ENCODE measurements around the gene ANKFN1. TPM values are rescaled to one million over a fixed set of nuclear protein-coding genes. Genes with fewer than 3 reads are reported as not detected.

Gene ANKFN1
- total and polyA plus RNA-seq, 10 of the 15 experiments (the other 5 are each of a cell fraction or from before 2014, with no cell fraction given), result 0.19 TPM; not detected in 9

GRCh38 chr17:56291226-56291805, 138.0 kb downstream of the ANKFN1 start:
- Histone ChIP-seq H3K9ac (ENCODE audit: control insufficient read depth, insufficient read depth, low read length) (no peak overlapping the region), H3K4me1 (ENCODE audit: control insufficient read depth, insufficient read depth, low read length) (no peaks in the 10 kb centered on the region), H3K79me2 (ENCODE audit: control insufficient read depth, insufficient read depth, low read length) (no peaks in the 10 kb centered on the region), H3K4me2 (ENCODE audit: control insufficient read depth, insufficient read depth) (no peak overlapping the region), H4K20me1 (ENCODE audit: control insufficient read depth, insufficient read depth) (no peaks in the 10 kb centered on the region), H3K4me3 (no peak overlapping the region), H3K36me3 (ENCODE audit: control insufficient read depth in 2 of 2, insufficient read depth in 2 of 2, low read length in 1 of 2) (no peaks in the 10 kb centered on the region), H3K27me3 (replicated peaks in 1 of 2; ENCODE audit: control insufficient read depth in 2 of 2, insufficient read depth in 2 of 2, low read length in 1 of 2) (no peaks in the 10 kb centered on the region), H3K27ac (ENCODE audit: control insufficient read depth, insufficient read depth) (no peak overlapping the region), H3K9me3 (replicated peaks; ENCODE audit: control insufficient read depth, insufficient read depth, low read length) (no peaks in the 10 kb centered on the region), H2AFZ (ENCODE audit: control insufficient read depth, low read depth, low read length) (no peak overlapping the region)
- ATAC-seq (no peak), DNase-seq (ENCODE audit: low read depth, low spot score) (no peak), FAIRE-seq (no peak)
- in situ Hi-C loops (cut with MboI), result no loop called here
- intact Hi-C loops (cut with micrococcal nuclease; ENCODE audit: unreplicated experiment), result no loop called here
- ChIA-PET RAD21 (ENCODE audit: unreplicated experiment) (no interaction called here), SMC1A (ENCODE audit: uncharacterized antibody, unreplicated experiment) (interaction anchor here (1.2 kb wide), 1 partner anchor 9 kb away, joined by 3 read pairs; no protein-coding TSS in a partner anchor), POLR2A (no interaction called here), CTCF (no interaction called here)
- no TSS peak for BruUV-seq (replicated peaks)
- WGBS (ENCODE audit: insufficient coverage, insufficient replicate concordance, low lambda C conversion rate, missing lambda C conversion rate), result 93% methylated on average over 1 of the region's 1 CpG
- no peak for TF ChIP-seq ZZZ3 (IDR thresholded peaks at IDR 0.05; ENCODE audit: control insufficient read depth, insufficient read length, low read depth)
- no peak for TF ChIP-seq E4F1 (IDR thresholded peaks at IDR 0.05; ENCODE audit: borderline replicate concordance, partially characterized antibody)
- TF ChIP-seq NBN (IDR thresholded peaks at IDR 0.05), result no peak
- no peak for TF ChIP-seq CTCF (IDR thresholded peaks at IDR 0.05 in 2 of 3, conservative IDR thresholded peaks at IDR 0.05 in 1 of 3; ENCODE audit: control insufficient read depth in 2 of 3, extremely low read depth in 1 of 3, insufficient read depth in 1 of 3, low read depth in 3 of 3, low read length in 3 of 3)
- TF ChIP-seq POLR2AphosphoS5 (IDR thresholded peaks at IDR 0.05; ENCODE audit: low read length), result no peak
- TF ChIP-seq MXI1 (IDR thresholded peaks at IDR 0.05; ENCODE audit: low read depth, low read length), result no peak
- no peak for TF ChIP-seq NKRF (conservative IDR thresholded peaks at IDR 0.05)
- TF ChIP-seq E2F8 (IDR thresholded peaks at IDR 0.05; ENCODE audit: low read depth, partially characterized antibody), result no peak
- TF ChIP-seq ZBTB11 (CRISPR knock-in tag; IDR thresholded peaks at IDR 0.05), result no peak
- no peak for TF ChIP-seq NFIC (IDR thresholded peaks at IDR 0.05; ENCODE audit: low read depth, low read length)
